HepG2 (cell line): ENCODE measurements around the gene KDM2B. TPM values are rescaled to one million over a fixed set of nuclear protein-coding genes. Genes with fewer than 3 reads are reported as not detected.

Source experiments
- ATF7 ChIP-seq, 2 experiments: fragments of 450-650 bp in 1 of 2; sonication (generic) in 1 of 2; formaldehyde crosslinking in 1 of 2; IDR thresholded peaks; 2 replicates each; pipeline versions ENCODE4 v1.4.0 to v1.6.1; 2016 to 2020; ENCODE audit warnings: antibody characterized with exemption in 1 of 2, mild to moderate bottlenecking in 1 of 2, missing genetic modification reagents in 1 of 2
- CEBPG ChIP-seq: IDR thresholded peaks from 2 replicates; pipeline ENCODE4 v1.6.1; 2016
- CHD2 ChIP-seq: IDR thresholded peaks from 2 replicates; pipeline ENCODE4 v1.6.1; 2011; ENCODE audit warnings: low read depth, low read length, improper control_type of control experiment
- FOSL1 ChIP-seq: sonication (generic); formaldehyde crosslinking; IDR thresholded peaks from 2 replicates; pipeline ENCODE4 v1.9.0; 2021; ENCODE audit warnings: missing genetic modification reagents, borderline replicate concordance
- FOSL2 ChIP-seq: sonication (generic); formaldehyde crosslinking; IDR thresholded peaks from 2 replicates; pipeline ENCODE4 v1.4.0; 2020; ENCODE audit warnings: missing genetic modification reagents
- HNF1A ChIP-seq, 2 experiments: sonication (generic) in 1 of 2; formaldehyde crosslinking in 1 of 2; IDR thresholded peaks; 2 replicates each; pipeline versions ENCODE4 v1.4.0 to v1.6.1; 2016 to 2020; ENCODE audit warnings: borderline replicate concordance in 1 of 2, low read depth in 1 of 2, mild to moderate bottlenecking in 1 of 2, missing genetic modification reagents in 1 of 2
- ISL2 ChIP-seq: sonication (generic); formaldehyde crosslinking; IDR thresholded peaks from 2 replicates; pipeline ENCODE4 v1.5.0; 2020; ENCODE audit warnings: missing genetic modification reagents
- LCORL ChIP-seq, 2 experiments: fragments of 450-650 bp in 1 of 2; sonication (generic) in 1 of 2; formaldehyde crosslinking in 1 of 2; IDR thresholded peaks; 2 replicates each; pipeline versions ENCODE4 v1.5.0 to v1.6.1; 2017 to 2020; ENCODE audit warnings: antibody characterized with exemption in 1 of 2, missing genetic modification reagents in 1 of 2
- ONECUT2 ChIP-seq: sonication (generic); formaldehyde crosslinking; IDR thresholded peaks from 2 replicates; pipeline ENCODE4 v1.4.0; 2020; ENCODE audit warnings: missing genetic modification reagents
- RXRB ChIP-seq: IDR thresholded peaks from 2 replicates; pipeline ENCODE4 v1.6.1; 2016; ENCODE audit warnings: borderline replicate concordance, missing genetic modification reagents, missing compliant biosample characterization
- SAP130 ChIP-seq: IDR thresholded peaks from 2 replicates; pipeline ENCODE4 v1.6.1; 2016; ENCODE audit warnings: low read depth
- SNRNP70 ChIP-seq: fragments of 200-400 bp; formaldehyde crosslinking; IDR thresholded peaks from 2 replicates; pipeline ENCODE4 v1.6.1; 2017; ENCODE audit warnings: mild to moderate bottlenecking, low read depth, low read length, moderate library complexity
- SOX13 ChIP-seq, 3 experiments: fragments of 450-650 bp in 1 of 3; sonication (generic) in 1 of 3; formaldehyde crosslinking in 1 of 3; IDR thresholded peaks in 2 of 3; conservative IDR thresholded peaks in 1 of 3; 2 replicates each; pipeline versions ENCODE4 v1.5.0 to v1.6.1; 2016 to 2020; ENCODE audit warnings: antibody characterized with exemption in 1 of 3, mild to moderate bottlenecking in 1 of 3, missing compliant biosample characterization in 1 of 3, missing genetic modification reagents in 1 of 3, moderate library complexity in 1 of 3
- TCF7 ChIP-seq: sonication (generic); IDR thresholded peaks from 2 replicates; pipeline ENCODE4 v1.6.1; 2016; ENCODE audit warnings: antibody characterized with exemption, low read depth
- ZNF281 ChIP-seq: sonication (generic); formaldehyde crosslinking; IDR thresholded peaks from 2 replicates; pipeline ENCODE4 v1.4.0; 2020; ENCODE audit warnings: missing genetic modification reagents, borderline replicate concordance
- ZNF512 ChIP-seq: sonication (generic); formaldehyde crosslinking; IDR thresholded peaks from 2 replicates; pipeline ENCODE4 v1.4.0; 2020; ENCODE audit warnings: mild to moderate bottlenecking, missing genetic modification reagents
- polyA plus RNA-seq, 8 experiments: library from polyadenylated mRNA; depleted of rRNA in 3 of 8; stranded (reverse) in 7 of 8; unstranded in 1 of 8; fragments of >200 nt; fragmentation: Illumina TruSeq in 4 of 8; extraction: Trizol in 4 of 8; gene quantifications; 2 replicates each; pipeline versions ENCODE4 v1.2.1 to v1.2.3, GENCODE V29; 2011 to 2016; ENCODE audit warnings: low read depth in 4 of 8, missing spikeins in 1 of 8, mixed read lengths in 1 of 8; ENCODE audit not compliant: insufficient read depth in 1 of 8
- total RNA-seq, 5 experiments: library from RNA; depleted of rRNA; stranded (reverse); fragments of >200 nt; fragmentation: Illumina TruSeq; extraction: Trizol; gene quantifications; 2 replicates each; pipeline ENCODE4 v1.2.3, GENCODE V29; 2016; ENCODE audit warnings: low read depth in 1 of 5

KDM2B gene
- total and polyA plus RNA-seq, 2 of the 13 experiments (the other 11 are each of a cell fraction or from before 2014, with no cell fraction given), result 17.5 to 26.1 TPM

GRCh38 chr12:121582583-121583333, 1.9 kb upstream of the KDM2B start (continued):
- TF ChIP-seq ZNF512 (CRISPR knock-in tag) (no peak), SAP130 (CRISPR knock-in tag) (peak; percentile 42), SOX13 (IDR thresholded peaks at IDR 0.05) (peak; percentile 68; the same call in 1 of the 2 replicates), SOX13 (CRISPR knock-in tag; conservative IDR thresholded peaks at IDR 0.05 in 1 of 2, IDR thresholded peaks at IDR 0.05 in 1 of 2) (peak in 1 of 2 experiments; percentile 85; a peak in 2 of 4 replicates), CHD2 (no peak), ISL2 (CRISPR knock-in tag) (0 out of 2 replicates have a peak, but pooled peaks have one; percentile 19), ZNF281 (peak; percentile 86), ONECUT2 (CRISPR knock-in tag) (peak; percentile 25; the same call in 1 of the 2 replicates), TCF7 (peak; percentile 82), CEBPG (CRISPR knock-in tag) (peak; percentile 40; the same call in 1 of the 2 replicates), LCORL (IDR thresholded peaks at IDR 0.05) (no peak), LCORL (CRISPR knock-in tag; IDR thresholded peaks at IDR 0.05) (peak; percentile 62; the same call in 1 of the 2 replicates), RXRB (CRISPR knock-in tag) (0 out of 2 replicates have a peak, but pooled peaks have one; percentile 38), HNF1A (IDR thresholded peaks at IDR 0.05; ENCODE audit: low read depth) (no peak), HNF1A (CRISPR knock-in tag; IDR thresholded peaks at IDR 0.05; ENCODE audit: borderline replicate concordance) (peak; percentile 23; the same call in 1 of the 2 replicates), FOSL1 (peak; percentile 43; the same call in 1 of the 2 replicates), SNRNP70 (no peak), ATF7 (IDR thresholded peaks at IDR 0.05) (no peak), ATF7 (CRISPR knock-in tag; IDR thresholded peaks at IDR 0.05) (no peak), FOSL2 (CRISPR knock-in tag) (peak; percentile 76)
